Uterus (tissue), 2 donors: ENCODE data around the gene ANKFY1.

Experiments used
- POLR2A ChIP-seq, 2 donors: fragments of 450-650 bp; IDR thresholded peaks; one replicate each; pipeline ENCODE4 v1.6.1; 2016; ENCODE audit warnings: antibody characterized with exemption in 2 of 2, mild to moderate bottlenecking in 1 of 2, moderate library complexity in 1 of 2
- TF ChIP-seq, protein P1 (sequence below), 4 experiments: fragments of 200-600 bp in 2 of 4; fragments of 450-650 bp in 2 of 4; sonication (generic) in 2 of 4; IDR thresholded peaks; one replicate each; pipeline ENCODE4 v1.5.1; 2016 to 2019; ENCODE audit warnings: antibody characterized with exemption in 4 of 4, mild to moderate bottlenecking in 2 of 4, moderate library complexity in 1 of 4

DNA sequence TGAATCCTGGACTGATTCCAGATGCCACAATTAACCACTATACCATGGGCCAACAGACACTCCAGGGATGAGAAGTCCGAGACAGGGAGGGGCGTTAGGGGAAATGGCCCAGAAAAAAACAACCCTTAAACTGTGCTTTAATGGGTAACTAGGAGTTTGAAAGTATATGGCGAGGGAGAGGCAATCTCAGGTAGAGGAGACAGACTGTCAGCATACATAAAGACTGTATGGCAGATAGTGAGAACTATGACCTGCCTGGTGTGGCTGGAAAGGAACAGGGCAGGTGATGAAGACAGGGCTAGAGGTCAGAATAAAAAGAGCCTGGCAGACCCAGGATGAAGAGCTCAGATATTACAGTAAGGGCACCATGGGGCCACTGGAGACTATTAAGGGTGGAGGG is 129.1 kb downstream of the ANKFY1 start:
- no peak for TF ChIP-seq POLR2A (IDR thresholded peaks at IDR 0.05)
- TF ChIP-seq, protein P1, sequence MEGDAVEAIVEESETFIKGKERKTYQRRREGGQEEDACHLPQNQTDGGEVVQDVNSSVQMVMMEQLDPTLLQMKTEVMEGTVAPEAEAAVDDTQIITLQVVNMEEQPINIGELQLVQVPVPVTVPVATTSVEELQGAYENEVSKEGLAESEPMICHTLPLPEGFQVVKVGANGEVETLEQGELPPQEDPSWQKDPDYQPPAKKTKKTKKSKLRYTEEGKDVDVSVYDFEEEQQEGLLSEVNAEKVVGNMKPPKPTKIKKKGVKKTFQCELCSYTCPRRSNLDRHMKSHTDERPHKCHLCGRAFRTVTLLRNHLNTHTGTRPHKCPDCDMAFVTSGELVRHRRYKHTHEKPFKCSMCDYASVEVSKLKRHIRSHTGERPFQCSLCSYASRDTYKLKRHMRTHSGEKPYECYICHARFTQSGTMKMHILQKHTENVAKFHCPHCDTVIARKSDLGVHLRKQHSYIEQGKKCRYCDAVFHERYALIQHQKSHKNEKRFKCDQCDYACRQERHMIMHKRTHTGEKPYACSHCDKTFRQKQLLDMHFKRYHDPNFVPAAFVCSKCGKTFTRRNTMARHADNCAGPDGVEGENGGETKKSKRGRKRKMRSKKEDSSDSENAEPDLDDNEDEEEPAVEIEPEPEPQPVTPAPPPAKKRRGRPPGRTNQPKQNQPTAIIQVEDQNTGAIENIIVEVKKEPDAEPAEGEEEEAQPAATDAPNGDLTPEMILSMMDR (IDR thresholded peaks at IDR 0.05), result no peak
